H7 (cell line): ENCODE measurements around the gene NT5C3B. TPM values are rescaled to one million over a fixed set of nuclear protein-coding genes. Genes with fewer than 3 reads are reported as not detected.
"Not testable (repeated sequence)": the region's sequence is repeated elsewhere in the genome, so short reads cannot be mapped to it uniquely, and the experiment has no call there.

Experiments
- DNase-seq: peaks from one replicate; pipeline ENCODE4 v3.0.0; 2012
- H3K27me3 ChIP-seq: 2 replicates; pipeline ENCODE4 v1.6.0; 2011; ENCODE audit warnings: mild to moderate bottlenecking, low read length; ENCODE audit not compliant: control insufficient read depth, insufficient read depth
- H3K36me3 ChIP-seq: replicated peaks from 2 replicates; pipeline ENCODE4 v1.5.1; 2011; ENCODE audit warnings: low read length; ENCODE audit not compliant: control insufficient read depth, insufficient read depth
- H3K4me3 ChIP-seq: 2 replicates; pipeline ENCODE4 v1.5.1; 2011; ENCODE audit warnings: low read depth, mild to moderate bottlenecking, control low read depth, low read length, moderate library complexity; ENCODE audit not compliant: insufficient read depth
- total RNA-seq: library from RNA; depleted of rRNA; stranded (reverse); fragments of >200 nt; shearing (Covaris generic); gene quantifications from 2 replicates; pipeline ENCODE4 v1.2.3, GENCODE V29; 2014

Gene NT5C3B
- total RNA-seq, 1 experiment from 2014 or later, result 77.1 TPM

DNA sequence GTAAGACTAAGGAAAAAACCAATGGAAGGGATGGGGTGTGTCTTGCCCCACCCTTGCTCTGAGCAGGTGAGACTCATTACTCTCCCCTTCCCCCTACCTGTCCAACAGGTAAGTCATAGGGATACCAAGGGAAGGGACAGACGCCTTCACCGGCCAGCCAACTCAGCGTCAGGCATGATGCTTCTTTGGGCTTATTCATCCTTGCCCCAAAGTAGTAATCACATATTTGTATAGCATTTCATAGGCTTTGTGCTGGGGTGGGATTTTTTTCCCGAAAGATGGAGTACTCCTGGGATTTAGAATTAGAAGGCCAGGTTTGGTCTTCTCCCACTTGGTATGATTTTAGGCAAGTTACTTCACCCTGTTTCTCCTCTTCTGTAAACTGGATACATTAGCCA, 49.0 kb downstream of the NT5C3B start:
- Histone ChIP-seq H3K27me3 (no peaks in the 10 kb centered on the region; the same call in 1 of the 2 replicates), H3K36me3 (no peaks in the 10 kb centered on the region), H3K4me3 (no peak overlapping the region)
- DNase-seq, result no peak

DNA sequence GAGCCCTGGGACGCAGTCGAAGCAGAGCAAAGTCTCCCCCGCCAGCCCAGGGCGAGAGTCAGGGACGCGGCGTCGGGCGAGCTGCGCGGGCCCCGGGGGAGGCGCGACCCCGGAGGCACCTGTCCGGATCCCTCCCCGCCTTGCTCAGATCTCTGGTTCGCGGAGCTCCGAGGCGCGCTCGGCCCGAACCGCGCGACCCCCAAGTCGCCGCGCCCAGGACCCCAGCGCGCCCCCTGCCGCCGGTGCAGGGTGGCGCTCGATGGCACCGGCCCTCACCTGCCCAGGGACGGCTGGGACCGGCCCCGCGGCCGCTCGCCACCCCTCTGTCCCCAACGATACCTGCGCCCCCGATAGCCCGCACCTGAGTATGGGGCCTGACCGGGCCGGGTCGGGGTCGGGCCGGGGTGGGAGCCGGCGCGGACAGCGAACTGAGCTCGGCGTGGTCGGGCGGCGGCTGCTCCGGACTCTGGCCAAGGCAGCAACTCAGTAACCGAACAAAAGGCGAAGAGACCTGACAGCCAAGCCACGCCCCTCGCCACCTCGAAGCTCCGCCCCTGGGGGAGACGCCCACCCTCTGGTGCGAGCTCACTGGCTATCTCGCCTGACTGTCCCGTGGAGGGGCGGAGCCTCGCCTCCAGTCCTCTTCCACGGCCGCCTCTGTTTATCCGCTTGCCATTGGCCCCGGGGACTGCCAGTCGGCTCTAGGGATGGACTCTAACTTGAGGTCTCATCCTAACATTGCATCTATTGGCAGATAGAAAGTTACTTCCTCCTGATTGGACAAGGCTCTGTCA, 49.6 kb downstream of the NT5C3B start, which contains the start of gene JUP:
TSS of gene JUP (minus strand) at position 485 of the 794 bp plus-strand sequence. CDS start 14,857 bp downstream, outside the sequence.
- peak; percentile 99 for DNase-seq
- Histone ChIP-seq H3K4me3 (peak within 1 kb of the TSS; percentile 75), H3K27me3 (no peaks in the 10 kb centered on the region; the same call in 1 of the 2 replicates), H3K36me3 (no peaks in the 10 kb centered on the region)

DNA sequence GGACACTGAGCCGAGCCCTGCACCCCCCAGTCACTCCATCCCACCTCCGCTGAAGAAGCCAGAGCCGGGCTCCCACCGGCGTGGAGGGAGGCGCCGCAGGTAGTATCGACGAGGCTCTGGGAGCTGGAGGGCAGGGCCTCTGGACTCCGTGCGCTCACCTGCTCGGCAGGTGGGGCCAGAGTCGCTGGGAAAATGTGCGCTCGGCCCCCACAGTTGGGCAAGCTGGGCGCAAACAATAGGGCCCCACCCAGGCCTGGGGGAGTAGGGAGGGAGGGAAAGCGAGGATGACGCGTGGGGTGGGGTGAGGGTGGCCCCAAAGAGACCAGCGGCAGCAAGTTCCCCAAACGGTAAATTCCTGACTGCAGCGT, 50.2 kb downstream of the NT5C3B start:
- peak; percentile 86 for DNase-seq
- H3K4me3 ChIP-seq, result peak overlapping the region; percentile 75
- H3K36me3 ChIP-seq, result no peaks in the 10 kb centered on the region
- H3K27me3 ChIP-seq, result no peaks in the 10 kb centered on the region; the same call in 1 of the 2 replicates

DNA sequence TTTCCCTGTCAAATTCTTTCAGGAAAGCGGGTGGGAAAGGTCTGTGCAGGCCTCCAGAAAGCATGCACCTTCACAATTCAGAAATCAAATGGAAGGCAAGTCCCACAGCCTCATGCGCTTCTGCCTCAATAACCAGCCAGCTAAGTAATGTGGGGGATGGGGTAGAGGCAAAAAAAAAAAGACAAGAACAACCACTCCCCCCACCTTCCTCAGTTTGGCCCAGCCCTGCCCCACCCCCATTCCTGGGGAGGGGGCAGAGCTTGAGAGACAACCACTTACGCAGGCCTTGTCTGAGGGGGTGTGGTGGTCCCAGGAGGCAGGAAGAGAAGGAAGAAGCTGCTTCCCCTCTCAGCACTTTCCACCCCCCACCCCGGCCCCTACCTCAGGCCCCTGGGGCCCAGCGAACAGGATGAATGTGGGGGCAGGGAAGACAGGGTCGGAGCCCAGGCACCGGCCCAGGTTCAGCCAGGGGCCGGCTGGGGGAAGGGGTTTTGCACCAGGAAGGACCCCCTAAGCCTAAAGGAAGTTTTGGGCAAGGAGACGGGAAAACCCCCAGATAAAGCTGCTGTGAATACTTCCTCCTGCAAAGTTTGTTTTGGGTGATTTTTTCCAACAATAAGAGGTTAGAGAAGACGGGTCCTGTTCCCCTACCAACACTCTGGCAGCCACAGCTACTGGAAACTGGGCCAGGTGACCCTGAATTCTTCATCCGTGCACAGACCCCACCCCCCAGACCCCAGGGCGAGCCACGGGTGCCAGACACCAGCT, 50.8 kb downstream of the NT5C3B start:
- H3K4me3 ChIP-seq, result peak overlapping the region; percentile 75
- no peaks in the 10 kb centered on the region; the same call in 1 of the 2 replicates for H3K27me3 ChIP-seq
- DNase-seq, result peak; percentile 89
- H3K36me3 ChIP-seq, result no peaks in the 10 kb centered on the region

DNA sequence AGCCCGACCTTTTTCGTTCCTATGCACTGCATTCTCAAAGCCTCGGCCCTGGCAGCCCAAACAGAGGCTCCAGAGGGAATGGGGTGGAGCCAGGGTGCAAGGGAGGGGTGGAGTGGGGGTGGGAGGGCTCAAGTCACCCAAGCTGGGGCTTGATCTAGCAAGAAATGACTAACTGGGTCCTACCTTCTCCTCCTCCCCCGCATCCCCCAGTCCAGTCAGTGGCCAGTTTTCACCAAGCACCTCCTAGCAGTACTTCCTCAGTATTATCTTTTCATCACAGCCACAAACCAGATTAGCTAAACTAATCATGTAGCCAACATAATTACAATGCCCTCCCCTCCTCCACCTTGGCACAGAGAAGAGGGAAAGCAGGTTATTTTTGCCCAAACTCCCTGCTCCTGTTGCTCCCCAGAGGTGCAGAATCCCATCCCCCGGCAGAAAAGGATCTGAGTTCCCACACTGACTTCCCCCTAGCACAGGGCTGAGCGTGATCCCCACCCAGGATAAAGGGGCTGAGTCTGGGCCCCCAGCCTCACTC, 51.8 kb downstream of the NT5C3B start:
- Histone ChIP-seq H3K36me3 (no peaks in the 10 kb centered on the region), H3K4me3 (peak overlapping the region; percentile 75), H3K27me3 (no peaks in the 10 kb centered on the region)
- DNase-seq, result peak; percentile 78

DNA sequence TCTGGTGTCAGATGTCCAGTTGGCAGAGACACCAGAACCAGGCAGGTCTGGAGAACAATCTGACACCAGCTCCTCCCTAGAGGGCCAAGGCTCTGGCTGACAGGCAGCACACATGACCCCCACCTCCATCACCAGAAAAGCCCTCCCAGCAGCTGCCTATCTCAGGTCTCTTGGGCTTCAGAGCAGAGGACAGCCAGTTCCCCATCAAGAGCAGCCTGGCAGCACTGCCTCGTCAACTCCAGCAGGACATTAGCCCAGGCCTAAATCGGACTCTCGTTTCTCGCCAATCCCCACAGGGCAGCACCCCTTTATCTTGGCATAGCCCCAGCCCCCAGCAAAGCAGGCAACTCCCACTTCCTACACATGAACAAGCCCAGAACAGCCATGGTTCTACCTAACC, 53.9 kb downstream of the NT5C3B start:
- Histone ChIP-seq H3K36me3 (no peaks in the 10 kb centered on the region), H3K4me3 (no peak overlapping the region), H3K27me3 (no peaks in the 10 kb centered on the region)
- DNase-seq, result no peak

DNA sequence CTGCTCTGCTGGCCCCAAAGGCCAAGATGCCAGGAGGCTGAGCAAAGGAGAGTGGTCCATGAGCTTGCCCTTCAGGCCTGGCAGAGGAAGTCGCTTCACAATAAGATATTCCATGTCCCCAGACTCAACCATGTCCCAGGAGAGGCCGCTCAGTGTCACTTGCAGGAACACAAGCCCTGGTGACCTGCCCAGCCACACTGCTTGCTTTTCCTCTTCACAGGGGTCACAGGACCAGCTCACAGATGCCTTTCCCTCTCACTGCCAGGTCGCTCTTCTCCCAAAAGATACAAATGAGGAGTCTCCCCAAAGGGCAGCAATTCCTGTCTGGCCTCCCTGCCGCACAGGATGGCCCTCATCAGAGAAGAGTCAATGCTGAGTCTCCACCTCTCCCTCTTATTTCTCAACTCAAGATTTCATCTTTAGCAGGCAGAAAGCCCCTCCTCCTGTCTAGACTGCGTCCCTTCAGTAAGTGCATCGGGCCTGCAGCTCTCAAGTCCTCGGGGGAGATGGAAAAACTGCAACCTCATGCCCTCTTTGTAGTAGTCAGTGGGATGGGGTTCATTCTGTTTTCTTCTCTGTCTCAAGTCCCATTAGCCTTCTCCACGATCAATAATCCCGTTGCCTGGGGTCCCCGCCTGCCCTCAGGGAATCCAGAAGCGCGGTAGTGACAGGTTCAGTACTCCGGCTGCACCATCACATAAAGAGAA, 54.5 kb downstream of the NT5C3B start:
- DNase-seq, result no peak
- Histone ChIP-seq H3K27me3 (no peaks in the 10 kb centered on the region), H3K4me3 (no peak overlapping the region), H3K36me3 (no peaks in the 10 kb centered on the region)

DNA sequence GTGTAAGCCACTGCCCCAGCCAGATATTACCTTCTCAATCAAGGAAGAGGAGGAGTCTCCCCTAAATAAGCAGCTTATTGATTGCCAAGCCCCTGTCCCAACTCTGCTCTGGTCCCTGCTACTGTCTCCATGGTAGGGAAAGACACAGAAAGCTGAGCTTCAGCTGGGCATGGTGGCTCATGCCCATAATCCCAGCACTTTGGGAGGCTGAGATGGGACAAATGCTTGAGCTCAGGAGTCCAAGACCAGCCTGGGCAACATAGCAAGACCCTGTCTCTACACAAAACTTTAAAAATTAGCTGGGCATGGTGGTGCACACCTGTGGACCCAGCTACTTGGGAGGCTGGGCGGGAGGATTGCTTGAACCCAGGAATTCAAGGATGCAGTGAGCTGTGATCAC, 56.1 kb downstream of the NT5C3B start:
- no peak for DNase-seq
- no peak overlapping the region for H3K4me3 ChIP-seq

DNA sequence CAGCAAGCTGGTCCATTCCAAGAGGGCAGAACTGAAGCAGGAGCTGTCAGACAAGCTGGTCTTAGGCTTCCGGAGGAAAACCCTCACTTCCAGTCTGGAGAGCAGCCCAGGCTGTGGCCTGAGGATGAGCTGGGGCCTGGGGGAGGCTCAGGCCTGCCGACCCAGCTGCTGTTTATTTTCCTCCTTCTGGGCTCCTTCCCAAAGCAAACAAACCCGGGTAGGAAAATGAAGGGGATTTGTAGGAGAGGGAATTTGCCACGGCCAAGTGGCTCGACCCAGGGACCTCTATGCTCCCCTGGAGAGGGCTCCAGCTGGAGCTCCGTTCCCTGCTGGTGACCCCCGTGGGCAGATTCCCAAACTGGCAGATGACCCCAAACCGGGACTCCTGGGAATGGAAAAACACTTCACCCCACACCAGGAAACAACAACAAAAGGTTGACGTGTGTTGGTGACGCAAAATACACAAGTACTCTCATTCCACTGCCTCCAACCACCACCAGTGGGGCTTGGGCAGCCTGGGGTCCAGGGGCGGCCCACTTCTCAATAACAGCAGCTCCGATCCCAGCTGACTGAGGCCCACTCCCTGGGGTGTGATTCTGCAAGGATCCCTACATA, 58.4 kb downstream of the NT5C3B start:
- no peak for DNase-seq
- Histone ChIP-seq H3K27me3 (no peaks in the 10 kb centered on the region), H3K36me3 (no peaks in the 10 kb centered on the region), H3K4me3 (no peak overlapping the region)

More for the DNA sequence above, 56.1 kb downstream of the NT5C3B start:
- H3K36me3 ChIP-seq, result no peaks in the 10 kb centered on the region
- H3K27me3 ChIP-seq, result no peaks in the 10 kb centered on the region

DNA sequence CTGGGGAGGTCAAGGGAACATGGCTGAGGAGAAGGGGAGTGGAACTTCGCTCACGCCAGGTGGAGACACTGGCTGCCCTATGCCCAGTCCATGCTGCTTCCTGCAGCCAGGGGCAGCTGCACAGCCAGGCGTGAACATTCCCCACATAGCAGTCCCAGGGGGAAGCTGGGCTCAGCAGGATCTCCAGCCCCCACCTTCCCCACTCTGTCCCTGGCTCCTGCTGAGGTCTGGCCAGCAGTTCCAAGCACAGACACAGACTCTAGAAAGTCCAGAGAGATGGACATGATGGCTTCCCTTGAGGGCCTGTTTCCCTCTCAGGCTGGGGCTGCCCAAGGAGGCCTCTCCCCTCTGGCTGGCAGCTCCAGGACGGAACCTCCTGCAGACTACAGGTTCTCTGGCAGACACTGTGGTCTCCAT, 58.9 kb downstream of the NT5C3B start:
- H3K36me3 ChIP-seq, result no peaks in the 10 kb centered on the region
- no peak overlapping the region for H3K4me3 ChIP-seq
- peak; percentile 75 for DNase-seq
- no peaks in the 10 kb centered on the region for H3K27me3 ChIP-seq

DNA sequence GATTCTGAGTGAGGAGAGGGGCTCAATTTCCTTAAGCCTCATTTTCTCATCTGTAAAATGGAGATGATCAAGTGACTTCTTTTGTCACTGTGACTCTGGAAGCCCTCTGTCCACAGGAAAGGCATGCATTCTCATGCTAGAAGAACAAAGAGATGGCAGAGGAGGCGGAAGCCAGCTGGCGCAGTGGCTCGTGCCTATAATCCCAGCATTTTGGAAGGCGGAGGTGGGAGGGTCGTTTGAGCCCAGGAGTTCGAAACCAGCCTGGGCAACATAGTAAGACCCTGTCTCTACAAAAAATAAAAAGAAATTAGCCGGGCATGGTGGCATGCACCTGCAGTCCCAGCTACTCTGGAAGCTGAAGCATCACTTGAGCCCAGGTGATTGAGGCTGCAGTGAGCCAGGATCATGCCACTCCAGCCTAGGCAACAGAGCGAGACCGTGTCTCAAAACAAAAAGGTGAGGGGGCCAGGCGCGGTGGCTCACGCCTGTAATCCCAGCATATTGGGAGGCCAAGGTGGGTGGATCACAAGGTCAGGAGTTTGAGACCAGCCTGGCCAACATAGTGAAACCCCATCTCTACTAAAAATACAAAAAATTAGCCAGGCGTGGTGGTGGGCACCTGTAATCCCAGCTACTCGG, 59.7 kb downstream of the NT5C3B start:
- not testable (repeated sequence) for H3K4me3 ChIP-seq, H3K36me3 ChIP-seq, H3K27me3 ChIP-seq
- peak; percentile 47 for DNase-seq

DNA sequence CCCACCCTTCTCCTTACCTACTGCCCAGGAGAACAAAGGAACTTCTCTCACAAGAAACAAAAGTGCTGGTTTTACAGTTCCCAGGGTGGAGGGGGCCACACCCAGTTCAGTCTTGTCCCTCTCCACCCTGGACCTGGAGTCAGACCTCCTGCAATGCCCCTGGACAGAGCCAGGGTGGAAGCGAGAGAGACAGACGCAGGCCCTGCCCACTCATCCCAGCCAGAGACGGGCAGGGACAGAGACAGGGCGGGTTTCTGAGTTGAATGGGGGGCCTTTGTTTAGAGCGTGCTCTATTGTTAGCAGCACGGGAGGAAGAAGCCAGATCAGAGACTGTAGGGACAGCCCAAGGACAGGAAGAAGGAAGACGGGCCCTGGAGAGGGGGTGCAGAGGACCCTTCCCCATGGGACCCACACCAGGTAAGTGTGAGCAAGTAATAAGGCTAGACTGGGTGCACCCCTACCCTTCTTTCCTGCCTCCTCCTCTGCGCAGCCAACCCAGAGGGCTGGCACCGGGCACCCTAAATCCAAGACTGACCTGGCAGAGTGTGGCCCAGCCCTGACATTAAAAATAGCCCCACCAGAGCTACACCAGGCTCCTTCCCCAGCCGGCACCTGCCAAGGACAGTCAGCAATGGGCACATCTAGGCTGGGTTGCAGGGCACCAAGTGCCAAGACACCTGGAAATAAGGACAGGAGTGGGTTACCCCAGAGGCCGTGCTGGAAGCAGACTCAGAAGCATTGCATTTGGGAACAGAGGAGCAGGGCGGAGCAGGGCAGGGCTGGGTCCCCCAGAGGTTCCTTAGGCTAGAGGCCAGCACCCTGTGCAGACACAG, 60.4 kb downstream of the NT5C3B start:
- H3K27me3 ChIP-seq, result no peaks in the 10 kb centered on the region
- H3K4me3 ChIP-seq, result no peak overlapping the region
- peaks cover 4% of the 10 kb centered on the region for H3K36me3 ChIP-seq
- peak; percentile 84 for DNase-seq
